ENCODE results near the gene KNDC1.
"Not testable (repeated sequence)": the region's sequence is repeated elsewhere in the genome, so short reads cannot be mapped to it uniquely, and the experiment has no call there.

KNDC1 gene

GRCh38 chr10:133229265-133230043, 69.4 kb downstream of the KNDC1 start:
- in situ Hi-C loops (cut with HindIII; ENCODE audit: low sequenced_read_pairs), result no loop called here
- H3K4me3 ChIP-seq (ENCODE audit: low read depth, low read length), result no peak overlapping the region
- no peak for TF ChIP-seq CTCF (IDR thresholded peaks at IDR 0.05; ENCODE audit: low read depth, low read length, missing control alignments)
- no peak for DNase-seq (ENCODE audit: low read depth)

GRCh38 chr10:133230044-133230361, 70.0 kb downstream of the KNDC1 start, which contains the start of gene UTF1:
Gene UTF1 (plus strand): TSS chr10:133230217. CDS start chr10:133230289, 72 bp downstream.
- no peak within 1 kb of the TSS for H3K4me3 ChIP-seq (ENCODE audit: low read depth, low read length)
- in situ Hi-C loops (cut with HindIII; ENCODE audit: low sequenced_read_pairs), result no loop called here

GRCh38 chr10:133230387-133231195, 70.6 kb downstream of the KNDC1 start:
- in situ Hi-C loops (cut with HindIII; ENCODE audit: low sequenced_read_pairs), result no loop called here
- no peak overlapping the region for H3K4me3 ChIP-seq (ENCODE audit: low read depth, low read length)

More at GRCh38 chr10:133230044-133230361, 70.0 kb downstream of the KNDC1 start, which contains the start of gene UTF1:
- DNase-seq (ENCODE audit: low read depth), result no peak
- no peak for TF ChIP-seq CTCF (IDR thresholded peaks at IDR 0.05; ENCODE audit: low read depth, low read length, missing control alignments)

GRCh38 chr10:133231244-133231945, 71.4 kb downstream of the KNDC1 start:
- no peak for TF ChIP-seq CTCF (IDR thresholded peaks at IDR 0.05; ENCODE audit: low read depth, low read length, missing control alignments)
- DNase-seq (ENCODE audit: low read depth), result no peak
- in situ Hi-C loops (cut with HindIII; ENCODE audit: low sequenced_read_pairs), result no loop called here
- no peak overlapping the region for H3K4me3 ChIP-seq (ENCODE audit: low read depth, low read length)

More at GRCh38 chr10:133230387-133231195, 70.6 kb downstream of the KNDC1 start:
- DNase-seq (ENCODE audit: low read depth), result no peak
- no peak for TF ChIP-seq CTCF (IDR thresholded peaks at IDR 0.05; ENCODE audit: low read depth, low read length, missing control alignments)

GRCh38 chr10:133231946-133232574, 72.0 kb downstream of the KNDC1 start:
- in situ Hi-C loops (cut with HindIII; ENCODE audit: low sequenced_read_pairs), result no loop called here
- no peak for DNase-seq (ENCODE audit: low read depth)
- H3K4me3 ChIP-seq (ENCODE audit: low read depth, low read length), result no peak overlapping the region
- TF ChIP-seq CTCF (IDR thresholded peaks at IDR 0.05; ENCODE audit: low read depth, low read length, missing control alignments), result no peak

GRCh38 chr10:133234796-133235195, 74.8 kb downstream of the KNDC1 start:
- in situ Hi-C loops (cut with HindIII; ENCODE audit: low sequenced_read_pairs); DNase-seq (ENCODE audit: low read depth); H3K4me3 ChIP-seq (ENCODE audit: low read depth, low read length): not testable (repeated sequence)

Data from astrocyte of the cerebellum (primary cell).